ENCODE results near the gene ZNF579. TPM values are rescaled to one million over a fixed set of nuclear protein-coding genes. Genes with fewer than 3 reads are reported as not detected.

Gene ZNF579
- total and polyA plus RNA-seq, 9 of the 15 experiments (the other 6 are each of a cell fraction or from before 2014, with no cell fraction given): 0.06 to 15.9 (median 1.6) TPM

GRCh38 chr19:55602104-55603001 lies 21.7 kb upstream of the ZNF579 start (continued):
- peak; percentile 26; the same call in 1 of the 2 replicates for TF ChIP-seq POLR2G (IDR thresholded peaks at IDR 0.05; ENCODE audit: low read depth, low read length)
- peak; percentile 46 for TF ChIP-seq RBFOX2 (IDR thresholded peaks at IDR 0.05; ENCODE audit: low read depth, low read length)
- no peak for TF ChIP-seq HLTF (IDR thresholded peaks at IDR 0.05)
- peak; percentile 78; the same call in 1 of the 2 replicates for TF ChIP-seq ZBTB33 (CRISPR knock-in tag; IDR thresholded peaks at IDR 0.05)
- no peak for TF ChIP-seq NEUROD1 (IDR thresholded peaks at IDR 0.05; ENCODE audit: borderline replicate concordance, low read depth, low read length, partially characterized antibody)
- TF ChIP-seq NONO (IDR thresholded peaks at IDR 0.05; ENCODE audit: low read depth in 2 of 2, low read length in 1 of 2): no peak
- no peak for TF ChIP-seq ZC3H11A (IDR thresholded peaks at IDR 0.05; ENCODE audit: low read depth, low read length)
- no peak for TF ChIP-seq CBFB (CRISPR knock-in tag; IDR thresholded peaks at IDR 0.05)

Data from K562 (cell line).